SK-N-SH treated with all-trans-retinoic acid at 6 μM for 48 hours (cell line): Measurements from ENCODE around the gene CD200R1.

Experiments used
- BACH2 ChIP-seq: fragments of 250-450 bp; sonication (Bioruptor Pico); IDR thresholded peaks from 2 replicates; pipeline ENCODE4 v1.9.0; 2021; ENCODE audit warnings: mild to moderate bottlenecking, borderline replicate concordance
- PATZ1 ChIP-seq: fragments of 250-450 bp; sonication (Bioruptor Pico); IDR thresholded peaks from 2 replicates; pipeline ENCODE4 v1.8.0; 2020; ENCODE audit warnings: mild to moderate bottlenecking, moderate library complexity, borderline replicate concordance
- POU6F1 ChIP-seq: fragments of 250-450 bp; sonication (Bioruptor Pico); IDR thresholded peaks from 2 replicates; pipeline ENCODE4 v1.8.0; 2021; ENCODE audit warnings: low read depth, mild to moderate bottlenecking, moderate library complexity, borderline replicate concordance
- ZFP3 ChIP-seq: fragments of 250-450 bp; sonication (Bioruptor Pico); IDR thresholded peaks from 2 replicates; pipeline ENCODE4 v1.5.0; 2020; ENCODE audit warnings: mild to moderate bottlenecking, moderate library complexity
- ZNF70 ChIP-seq: fragments of 450-650 bp; formaldehyde crosslinking; IDR thresholded peaks from 2 replicates; pipeline ENCODE4 v1.5.0; 2020; ENCODE audit warnings: mild to moderate bottlenecking, moderate library complexity

- no peak for TF ChIP-seq PATZ1 (CRISPR knock-in tag)
- TF ChIP-seq ZFP3 (CRISPR knock-in tag), result no peak
- TF ChIP-seq POU6F1 (CRISPR knock-in tag), result no peak
- no peak for TF ChIP-seq BACH2 (CRISPR knock-in tag)
- no peak for TF ChIP-seq ZNF70
Observed at GRCh38 chr3:112966633-112967032, 8.3 kb downstream of the CD200R1 start.
